Stimulated activated naive CD8-positive, alpha-beta T cell treated with anti-CD3 and anti-CD28 coated beads, Interleukin-15, Interleukin-2, amounts not matched to agents 100 ng/mL and 50 ng/mL, for 24 hours (primary cell): ENCODE results near the gene BTN2A1.
"Not testable (repeated sequence)": the region's sequence is repeated elsewhere in the genome, so short reads cannot be mapped to it uniquely, and the experiment has no call there.

Experiments used
- H3K27ac Mint-ChIP-seq: one replicate; pipeline ENCODE4 v1.8.0; 2021; ENCODE audit warnings: mild to moderate bottlenecking, mixed read lengths
- H3K27me3 Mint-ChIP-seq: one replicate; pipeline ENCODE4 v1.8.0; 2021; ENCODE audit warnings: mixed read lengths
- H3K36me3 Mint-ChIP-seq: one replicate; pipeline ENCODE4 v1.8.0; 2021; ENCODE audit warnings: low read depth, mixed read lengths
- H3K4me1 Mint-ChIP-seq: one replicate; pipeline ENCODE4 v1.8.0; 2021; ENCODE audit warnings: low read depth, mixed read lengths
- H3K4me3 Mint-ChIP-seq: one replicate; pipeline ENCODE4 v1.8.0; 2021; ENCODE audit warnings: mild to moderate bottlenecking, mixed read lengths
- H3K9me3 Mint-ChIP-seq: one replicate; pipeline ENCODE4 v1.8.0; 2021; ENCODE audit warnings: mixed read lengths

Gene BTN2A1

GRCh38 chr6:26487466-26487865 lies 29.7 kb downstream of the BTN2A1 start:
- Mint-ChIP-seq H3K4me1 (no peaks in the 10 kb centered on the region), H3K4me3 (no peak overlapping the region), H3K27ac (no peak overlapping the region), H3K9me3 (peaks cover 10% of the 10 kb centered on the region), H3K36me3 (no peaks in the 10 kb centered on the region), H3K27me3 (no peaks in the 10 kb centered on the region)

GRCh38 chr6:26489996-26490964 lies 32.5 kb downstream of the BTN2A1 start:
- Mint-ChIP-seq H3K4me3 (no peak overlapping the region), H3K27ac (no peak overlapping the region), H3K27me3 (no peaks in the 10 kb centered on the region), H3K4me1 (peaks cover 9% of the 10 kb centered on the region), H3K9me3 (peaks cover 10% of the 10 kb centered on the region), H3K36me3 (no peaks in the 10 kb centered on the region)

GRCh38 chr6:26491604-26492003 lies 33.8 kb downstream of the BTN2A1 start:
- no peak overlapping the region for H3K27ac Mint-ChIP-seq
- H3K9me3 Mint-ChIP-seq, result peaks cover 10% of the 10 kb centered on the region
- no peak overlapping the region for H3K4me3 Mint-ChIP-seq
- H3K4me1 Mint-ChIP-seq, result peaks cover 9% of the 10 kb centered on the region
- no peaks in the 10 kb centered on the region for H3K36me3 Mint-ChIP-seq
- H3K27me3 Mint-ChIP-seq, result no peaks in the 10 kb centered on the region

- Mint-ChIP-seq H3K4me3 (no peak overlapping the region), H3K36me3 (no peaks in the 10 kb centered on the region), H3K27me3 (no peaks in the 10 kb centered on the region), H3K9me3 (no peaks in the 10 kb centered on the region), H3K4me1 (peaks cover 13% of the 10 kb centered on the region), H3K27ac (no peak overlapping the region)
Observed at GRCh38 chr6:26493258-26493657, 35.5 kb downstream of the BTN2A1 start.

- H3K27ac Mint-ChIP-seq, result peak overlapping the region; percentile 8
Observed at GRCh38 chr6:26494117-26494516, 36.4 kb downstream of the BTN2A1 start.

GRCh38 chr6:26495281-26495680 lies 37.5 kb downstream of the BTN2A1 start:
- no peaks in the 10 kb centered on the region for H3K27me3 Mint-ChIP-seq
- peaks cover 13% of the 10 kb centered on the region for H3K4me1 Mint-ChIP-seq
- H3K27ac Mint-ChIP-seq, result no peak overlapping the region
- no peaks in the 10 kb centered on the region for H3K9me3 Mint-ChIP-seq
- no peak overlapping the region for H3K4me3 Mint-ChIP-seq
- no peaks in the 10 kb centered on the region for H3K36me3 Mint-ChIP-seq

More at GRCh38 chr6:26494117-26494516, 36.4 kb downstream of the BTN2A1 start:
- Mint-ChIP-seq H3K36me3 (no peaks in the 10 kb centered on the region), H3K9me3 (no peaks in the 10 kb centered on the region), H3K4me3 (no peak overlapping the region), H3K27me3 (no peaks in the 10 kb centered on the region), H3K4me1 (peaks cover 13% of the 10 kb centered on the region)

- Mint-ChIP-seq H3K4me3 (no peak overlapping the region), H3K27ac (no peak overlapping the region), H3K36me3 (no peaks in the 10 kb centered on the region), H3K4me1 (peaks cover 26% of the 10 kb centered on the region), H3K27me3 (peaks cover 16% of the 10 kb centered on the region), H3K9me3 (no peaks in the 10 kb centered on the region)
Observed at GRCh38 chr6:26497610-26498009, 39.9 kb downstream of the BTN2A1 start.

- H3K4me1 Mint-ChIP-seq, result peaks cover 17% of the 10 kb centered on the region
- H3K27me3 Mint-ChIP-seq, result peaks cover 30% of the 10 kb centered on the region
- no peaks in the 10 kb centered on the region for H3K36me3 Mint-ChIP-seq
- H3K4me3 Mint-ChIP-seq, result peak within 1 kb of the TSS; percentile 68
- H3K27ac Mint-ChIP-seq, result no peak within 1 kb of the TSS
- H3K9me3 Mint-ChIP-seq, result no peaks in the 10 kb centered on the region
Observed at GRCh38 chr6:26500102-26500501, 42.3 kb downstream of the BTN2A1 start, which contains the start of gene BTN1A1. Gene BTN1A1 (plus strand): TSS chr6:26500303. CDS start chr6:26501287, 984 bp downstream.

- Mint-ChIP-seq H3K9me3 (no peaks in the 10 kb centered on the region), H3K36me3 (no peaks in the 10 kb centered on the region), H3K27me3 (peaks cover 30% of the 10 kb centered on the region), H3K4me1 (peaks cover 17% of the 10 kb centered on the region), H3K4me3 (peak overlapping the region; percentile 68), H3K27ac (no peak overlapping the region)
Observed at GRCh38 chr6:26501482-26501986, 43.8 kb downstream of the BTN2A1 start.

GRCh38 chr6:26502165-26502564 lies 44.4 kb downstream of the BTN2A1 start:
- Mint-ChIP-seq H3K27ac (no peak overlapping the region), H3K9me3 (no peaks in the 10 kb centered on the region), H3K27me3 (peaks cover 30% of the 10 kb centered on the region), H3K4me3 (peak overlapping the region; percentile 68), H3K4me1 (peaks cover 17% of the 10 kb centered on the region), H3K36me3 (no peaks in the 10 kb centered on the region)

- peaks cover 13% of the 10 kb centered on the region for H3K4me1 Mint-ChIP-seq
- no peaks in the 10 kb centered on the region for H3K9me3 Mint-ChIP-seq
- no peaks in the 10 kb centered on the region for H3K36me3 Mint-ChIP-seq
- peaks cover 30% of the 10 kb centered on the region for H3K27me3 Mint-ChIP-seq
- H3K4me3 Mint-ChIP-seq, result no peak overlapping the region
- no peak overlapping the region for H3K27ac Mint-ChIP-seq
Observed at GRCh38 chr6:26502626-26503025, 44.9 kb downstream of the BTN2A1 start.

GRCh38 chr6:26507658-26508057 lies 49.9 kb downstream of the BTN2A1 start:
- H3K4me1 Mint-ChIP-seq, result no peaks in the 10 kb centered on the region
- no peak overlapping the region for H3K27ac Mint-ChIP-seq

GRCh38 chr6:26511033-26511432 lies 53.3 kb downstream of the BTN2A1 start:
- H3K4me1 Mint-ChIP-seq, H3K9me3 Mint-ChIP-seq, H3K27ac Mint-ChIP-seq, H3K27me3 Mint-ChIP-seq, H3K4me3 Mint-ChIP-seq, H3K36me3 Mint-ChIP-seq: not testable (repeated sequence)

More at GRCh38 chr6:26507658-26508057, 49.9 kb downstream of the BTN2A1 start:
- H3K4me3 Mint-ChIP-seq, result no peak overlapping the region
- H3K36me3 Mint-ChIP-seq, result no peaks in the 10 kb centered on the region
- H3K9me3 Mint-ChIP-seq, result no peaks in the 10 kb centered on the region
- H3K27me3 Mint-ChIP-seq, result peaks cover 13% of the 10 kb centered on the region

- Mint-ChIP-seq H3K4me1 (peaks cover 4% of the 10 kb centered on the region), H3K27ac (no peak overlapping the region), H3K36me3 (no peaks in the 10 kb centered on the region), H3K4me3 (no peak overlapping the region), H3K27me3 (no peaks in the 10 kb centered on the region), H3K9me3 (no peaks in the 10 kb centered on the region)
Observed at GRCh38 chr6:26514984-26515383, 57.2 kb downstream of the BTN2A1 start.
